Calu3 (cell line): ENCODE data around the gene RPTOR. TPM values are rescaled to one million over a fixed set of nuclear protein-coding genes. Genes with fewer than 3 reads are reported as not detected.

Experiments
- BruUV-seq: library from RNA; stranded (reverse); fragments of 400-500 nt; replicated peaks from 2 replicates; lab custom pipeline; 2021; lab: Mats Ljungman, UMichigan
- CTCF ChIA-PET: fragments of 300-600 bp; sonication (Branson Sonifier 250); formaldehyde crosslinking; loops from one replicate; lab custom pipeline; 2022; ENCODE audit warnings: antibody characterized with exemption; lab: Charles Lee
- DNase-seq: peaks from one replicate; pipeline ENCODE4 v3.0.0; 2022
- H3K27ac Mint-ChIP-seq: one replicate; pipeline ENCODE4 v1.8.0; 2022; ENCODE audit warnings: mixed read lengths; ENCODE audit not compliant: unreplicated experiment
- H3K27me3 Mint-ChIP-seq: one replicate; pipeline ENCODE4 v1.8.0; 2022; ENCODE audit warnings: mixed read lengths; ENCODE audit not compliant: unreplicated experiment
- H3K36me3 Mint-ChIP-seq: one replicate; pipeline ENCODE4 v1.8.0; 2022; ENCODE audit warnings: mild to moderate bottlenecking, moderate library complexity, mixed read lengths; ENCODE audit not compliant: insufficient read depth, unreplicated experiment
- H3K4me1 Mint-ChIP-seq: one replicate; pipeline ENCODE4 v1.8.0; 2022; ENCODE audit warnings: mild to moderate bottlenecking, low read depth, mixed read lengths; ENCODE audit not compliant: unreplicated experiment
- H3K4me3 Mint-ChIP-seq: one replicate; pipeline ENCODE4 v1.8.0; 2022; ENCODE audit warnings: mild to moderate bottlenecking, low read depth, moderate library complexity, mixed read lengths; ENCODE audit not compliant: unreplicated experiment
- H3K9me3 Mint-ChIP-seq: one replicate; pipeline ENCODE4 v1.8.0; 2022; ENCODE audit warnings: low read depth, mixed read lengths; ENCODE audit not compliant: unreplicated experiment
- CTCF ChIP-seq: fragments of 200-600 bp; IDR thresholded peaks from one replicate; pipeline ENCODE4 v1.8.0; 2022; ENCODE audit warnings: antibody characterized with exemption; ENCODE audit not compliant: unreplicated experiment
- intact Hi-C: fragments of 100-400 bp; cut with micrococcal nuclease; formaldehyde crosslinking; loops from one replicate; pipeline ENCODE4 v1.10.0; 2022; ENCODE audit not compliant: unreplicated experiment
- total RNA-seq: library from RNA; stranded (reverse); gene quantifications from 2 replicates; pipeline ENCODE4 v1.2.3, GENCODE V29; 2022

The RPTOR gene
- total RNA-seq, 1 experiment from 2014 or later: 41.8 TPM

GRCh38 chr17:80692931-80693467, 148.4 kb downstream of the RPTOR start:
- no peak for DNase-seq
- H3K27me3 Mint-ChIP-seq: no peaks in the 10 kb centered on the region
- BruUV-seq: no TSS peak
- no peaks in the 10 kb centered on the region for H3K9me3 Mint-ChIP-seq
- no peaks in the 10 kb centered on the region for H3K36me3 Mint-ChIP-seq
- intact Hi-C loops: no loop called here
- H3K4me3 Mint-ChIP-seq: no peak overlapping the region
- CTCF ChIA-PET: no interaction called here
- no peak for TF ChIP-seq CTCF
- no peak overlapping the region for H3K27ac Mint-ChIP-seq
- H3K4me1 Mint-ChIP-seq: peaks cover 25% of the 10 kb centered on the region

GRCh38 chr17:80693511-80693910, 148.9 kb downstream of the RPTOR start:
- CTCF ChIA-PET: no interaction called here
- Mint-ChIP-seq H3K27ac (no peak overlapping the region), H3K36me3 (no peaks in the 10 kb centered on the region)

GRCh38 chr17:80694085-80694991, 149.7 kb downstream of the RPTOR start:
- Mint-ChIP-seq H3K27me3 (no peaks in the 10 kb centered on the region), H3K4me1 (peaks cover 25% of the 10 kb centered on the region), H3K36me3 (no peaks in the 10 kb centered on the region), H3K27ac (no peak overlapping the region), H3K9me3 (no peaks in the 10 kb centered on the region), H3K4me3 (peak overlapping the region; percentile 34)
- BruUV-seq: no TSS peak
- CTCF ChIA-PET: no interaction called here
- DNase-seq: no peak
- intact Hi-C loops: no loop called here
- no peak for TF ChIP-seq CTCF

More at GRCh38 chr17:80693511-80693910, 148.9 kb downstream of the RPTOR start:
- intact Hi-C loops: no loop called here
- Mint-ChIP-seq H3K4me1 (peaks cover 25% of the 10 kb centered on the region), H3K4me3 (no peak overlapping the region), H3K27me3 (no peaks in the 10 kb centered on the region), H3K9me3 (no peaks in the 10 kb centered on the region)
- no TSS peak for BruUV-seq
- no peak for TF ChIP-seq CTCF
- DNase-seq: no peak

- Mint-ChIP-seq H3K9me3 (peaks cover 6% of the 10 kb centered on the region), H3K4me1 (peaks cover 25% of the 10 kb centered on the region), H3K27ac (peak overlapping the region; percentile 12), H3K36me3 (no peaks in the 10 kb centered on the region), H3K27me3 (no peaks in the 10 kb centered on the region), H3K4me3 (peak overlapping the region; percentile 34)
- CTCF ChIA-PET: no interaction called here
- intact Hi-C loops: no loop called here
- peak; percentile 43 for DNase-seq
- TF ChIP-seq CTCF: no peak
- TSS peak; percentile 63 for BruUV-seq
Observed at GRCh38 chr17:80694992-80695912, 150.6 kb downstream of the RPTOR start.
